Neural progenitor cell (in vitro differentiated cells): ENCODE results near the gene EDEM3. TPM values are rescaled to one million over a fixed set of nuclear protein-coding genes. Genes with fewer than 3 reads are reported as not detected.

Experiments used
- DNase-seq: peaks from one replicate; pipeline ENCODE4 v3.0.0-alpha.2; 2016; ENCODE audit warnings: low spot score
- H2AFZ ChIP-seq: fragments of 200-600 bp; sonication (generic); replicated peaks from 2 replicates; pipeline ENCODE4 v1.6.1; 2016; ENCODE audit warnings: antibody characterized with exemption
- H3F3A ChIP-seq: fragments of 200-600 bp; sonication (generic); 2 replicates; pipeline ENCODE4 v1.6.1; 2016; ENCODE audit warnings: antibody characterized with exemption, low read depth
- H3K27ac ChIP-seq: fragments of 200-600 bp; sonication (generic); 2 replicates; pipeline ENCODE4 v1.5.1; 2016; ENCODE audit warnings: mild to moderate bottlenecking
- H3K27me3 ChIP-seq: fragments of 200-600 bp; sonication (generic); 2 replicates; pipeline ENCODE4 v1.6.1; 2016; ENCODE audit warnings: mild to moderate bottlenecking, moderate library complexity
- H3K36me3 ChIP-seq: fragments of 200-600 bp; sonication (generic); 2 replicates; pipeline ENCODE4 v1.5.1; 2016
- H3K4me1 ChIP-seq: fragments of 200-600 bp; sonication (generic); 2 replicates; pipeline ENCODE4 v1.6.1; 2016; ENCODE audit warnings: mixed run types
- H3K4me2 ChIP-seq: fragments of 200-600 bp; sonication (generic); 2 replicates; pipeline ENCODE4 v1.6.1; 2016
- H3K4me3 ChIP-seq: fragments of 200-600 bp; sonication (generic); 2 replicates; pipeline ENCODE4 v1.5.1; 2016
- H3K79me2 ChIP-seq: fragments of 200-600 bp; sonication (generic); 2 replicates; pipeline ENCODE4 v1.6.1; 2016; ENCODE audit warnings: low read depth
- H3K9ac ChIP-seq: fragments of 200-600 bp; sonication (generic); 2 replicates; pipeline ENCODE4 v1.6.1; 2016
- H3K9me3 ChIP-seq: fragments of 200-600 bp; sonication (generic); 2 replicates; pipeline ENCODE4 v1.5.1; 2016; ENCODE audit warnings: low read depth
- H4K20me1 ChIP-seq: fragments of 200-600 bp; sonication (generic); 2 replicates; pipeline ENCODE4 v1.6.1; 2016; ENCODE audit warnings: low read depth
- H3K27ac Mint-ChIP-seq: 3 replicates; pipeline ENCODE4 v1.8.0; 2021; ENCODE audit warnings: mixed read lengths
- H3K27me3 Mint-ChIP-seq: 2 replicates; pipeline ENCODE4 v1.8.0; 2022; ENCODE audit warnings: low read depth, mild to moderate bottlenecking, inconsistent platforms, moderate library complexity, mixed read lengths; ENCODE audit not compliant: insufficient read depth
- H3K36me3 Mint-ChIP-seq: 3 replicates; pipeline ENCODE4 v1.8.0; 2021; ENCODE audit warnings: mixed read lengths
- H3K4me1 Mint-ChIP-seq: 3 replicates; pipeline ENCODE4 v1.8.0; 2021; ENCODE audit warnings: mixed read lengths
- H3K4me3 Mint-ChIP-seq: 3 replicates; pipeline ENCODE4 v1.8.0; 2021; ENCODE audit warnings: mild to moderate bottlenecking, moderate library complexity, mixed read lengths
- H3K9me3 Mint-ChIP-seq: 3 replicates; pipeline ENCODE4 v1.8.0; 2020; ENCODE audit warnings: mixed read lengths
- EZH2 ChIP-seq: fragments of 200-600 bp; sonication (generic); IDR thresholded peaks from 2 replicates; pipeline ENCODE4 v1.6.1; 2017; ENCODE audit warnings: antibody characterized with exemption, mild to moderate bottlenecking, moderate library complexity
- EZH2phosphoT487 ChIP-seq: fragments of 200-600 bp; sonication (generic); IDR thresholded peaks from 2 replicates; pipeline ENCODE4 v1.6.1; 2017; ENCODE audit warnings: antibody characterized with exemption
- total RNA-seq: library from RNA; depleted of rRNA; stranded (reverse); fragments of >200 nt; gene quantifications from 2 replicates; pipeline ENCODE4 v1.2.3, GENCODE V29; 2015; ENCODE audit warnings: low replicate concordance
- TF ChIP-seq, protein P1 (sequence below): fragments of 200-600 bp; sonication (generic); IDR thresholded peaks from 2 replicates; pipeline ENCODE4 v1.5.1; 2017; ENCODE audit warnings: antibody characterized with exemption, mild to moderate bottlenecking

The EDEM3 gene, protein sequence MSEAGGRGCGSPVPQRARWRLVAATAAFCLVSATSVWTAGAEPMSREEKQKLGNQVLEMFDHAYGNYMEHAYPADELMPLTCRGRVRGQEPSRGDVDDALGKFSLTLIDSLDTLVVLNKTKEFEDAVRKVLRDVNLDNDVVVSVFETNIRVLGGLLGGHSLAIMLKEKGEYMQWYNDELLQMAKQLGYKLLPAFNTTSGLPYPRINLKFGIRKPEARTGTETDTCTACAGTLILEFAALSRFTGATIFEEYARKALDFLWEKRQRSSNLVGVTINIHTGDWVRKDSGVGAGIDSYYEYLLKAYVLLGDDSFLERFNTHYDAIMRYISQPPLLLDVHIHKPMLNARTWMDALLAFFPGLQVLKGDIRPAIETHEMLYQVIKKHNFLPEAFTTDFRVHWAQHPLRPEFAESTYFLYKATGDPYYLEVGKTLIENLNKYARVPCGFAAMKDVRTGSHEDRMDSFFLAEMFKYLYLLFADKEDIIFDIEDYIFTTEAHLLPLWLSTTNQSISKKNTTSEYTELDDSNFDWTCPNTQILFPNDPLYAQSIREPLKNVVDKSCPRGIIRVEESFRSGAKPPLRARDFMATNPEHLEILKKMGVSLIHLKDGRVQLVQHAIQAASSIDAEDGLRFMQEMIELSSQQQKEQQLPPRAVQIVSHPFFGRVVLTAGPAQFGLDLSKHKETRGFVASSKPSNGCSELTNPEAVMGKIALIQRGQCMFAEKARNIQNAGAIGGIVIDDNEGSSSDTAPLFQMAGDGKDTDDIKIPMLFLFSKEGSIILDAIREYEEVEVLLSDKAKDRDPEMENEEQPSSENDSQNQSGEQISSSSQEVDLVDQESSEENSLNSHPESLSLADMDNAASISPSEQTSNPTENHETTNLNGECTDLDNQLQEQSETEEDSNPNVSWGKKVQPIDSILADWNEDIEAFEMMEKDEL
- 14.7 and 32.9 TPM in 2 replicates for total RNA-seq

DNA sequence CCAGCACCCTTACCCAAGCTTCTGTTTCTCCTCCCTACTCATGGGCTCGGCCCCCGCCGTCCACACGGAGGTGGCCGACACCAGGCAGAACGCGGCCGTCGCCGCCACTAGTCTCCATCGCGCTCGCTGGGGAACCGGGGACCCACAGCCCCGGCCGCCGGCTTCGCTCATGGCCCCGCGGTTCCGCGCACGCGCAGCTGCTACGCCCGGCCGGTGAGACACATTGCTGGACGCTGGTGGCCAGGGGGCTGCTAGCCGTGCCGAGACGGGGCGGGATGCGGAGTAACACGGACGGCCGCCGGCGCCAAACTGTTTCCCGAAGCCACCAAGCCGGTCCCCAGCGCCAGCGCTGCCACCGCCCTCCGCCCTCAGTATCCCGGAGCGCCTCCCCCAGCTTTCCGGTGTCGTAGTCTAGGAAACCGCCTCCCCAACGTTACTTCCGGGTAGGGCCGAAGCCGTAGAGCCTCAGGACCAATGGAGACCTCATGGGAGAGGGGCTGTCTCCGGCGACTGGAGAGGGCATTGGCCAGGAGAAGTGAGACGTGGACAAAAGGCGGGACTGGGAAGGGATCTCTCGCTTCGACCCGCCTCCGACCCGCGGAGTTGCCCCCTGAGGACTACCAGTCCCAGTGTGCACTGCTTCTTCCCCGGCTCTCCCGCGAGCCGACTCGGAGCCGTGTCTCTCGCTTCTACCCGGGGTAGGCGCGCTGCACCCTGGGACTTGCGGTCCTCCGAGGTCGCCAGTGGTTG is at the start of gene EDEM3:
Gene EDEM3 (minus strand): TSS at position 383 of the 750 bp plus-strand sequence. CDS start 212 bp downstream, at position 171.
- peak within 1 kb of the TSS; percentile 23 for H3K9ac ChIP-seq
- H3K79me2 ChIP-seq = peaks cover 17% of the 10 kb centered on the region
- H3K4me3 ChIP-seq = peak within 1 kb of the TSS; percentile 82
- peaks cover 20% of the 10 kb centered on the region for H3K4me1 Mint-ChIP-seq
- H3F3A ChIP-seq = peaks cover 11% of the 10 kb centered on the region
- peaks cover 13% of the 10 kb centered on the region for H4K20me1 ChIP-seq
- no peaks in the 10 kb centered on the region for H3K36me3 Mint-ChIP-seq
- peak within 1 kb of the TSS; percentile 92 for H3K4me3 Mint-ChIP-seq
- peaks cover 14% of the 10 kb centered on the region for H3K4me1 ChIP-seq
- H3K9me3 Mint-ChIP-seq = no peaks in the 10 kb centered on the region
- H3K4me2 ChIP-seq = peak within 1 kb of the TSS; percentile 90
- TF ChIP-seq EZH2 = no peak
- TF ChIP-seq EZH2phosphoT487 = no peak
- H3K27me3 Mint-ChIP-seq = peaks cover 4% of the 10 kb centered on the region
- no peaks in the 10 kb centered on the region for H3K36me3 ChIP-seq
- no peaks in the 10 kb centered on the region for H3K9me3 ChIP-seq
- DNase-seq = peak; percentile 99
- peak within 1 kb of the TSS; percentile 92 for H2AFZ ChIP-seq
- H3K27ac ChIP-seq = no peak within 1 kb of the TSS
- peaks cover 16% of the 10 kb centered on the region for H3K27me3 ChIP-seq
- H3K27ac Mint-ChIP-seq = no peak within 1 kb of the TSS

DNA sequence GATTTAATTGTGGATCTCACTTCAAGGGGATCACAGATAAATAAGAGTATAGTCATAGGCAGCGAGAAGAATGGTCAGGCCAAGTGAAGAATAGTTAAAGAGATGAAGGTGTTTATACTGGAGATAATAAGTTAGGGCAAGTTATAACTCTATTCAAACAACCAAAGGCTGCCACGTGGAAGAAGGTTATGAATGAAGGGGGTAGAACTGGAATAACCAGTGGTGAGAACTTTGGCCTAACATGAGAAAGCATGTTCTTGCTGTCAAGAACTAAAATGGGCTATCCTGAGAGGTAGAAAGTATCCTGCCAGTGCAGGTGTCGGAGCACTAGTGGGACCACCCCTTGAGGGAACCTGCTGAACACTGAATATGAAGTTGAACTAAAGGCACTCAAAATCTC is 49.6 kb upstream of the EDEM3 start:
- Histone ChIP-seq H3K4me3 (no peak overlapping the region), H3K27me3 (no peaks in the 10 kb centered on the region), H3K79me2 (no peaks in the 10 kb centered on the region), H2AFZ (no peak overlapping the region), H3F3A (no peaks in the 10 kb centered on the region), H3K9ac (no peak overlapping the region), H4K20me1 (no peaks in the 10 kb centered on the region), H3K27ac (no peak overlapping the region), H3K36me3 (no peaks in the 10 kb centered on the region), H3K4me2 (no peak overlapping the region), H3K4me1 (no peaks in the 10 kb centered on the region), H3K9me3 (no peaks in the 10 kb centered on the region)
- no peaks in the 10 kb centered on the region for H3K27me3 Mint-ChIP-seq
- no peaks in the 10 kb centered on the region for H3K9me3 Mint-ChIP-seq
- TF ChIP-seq, protein P1, sequence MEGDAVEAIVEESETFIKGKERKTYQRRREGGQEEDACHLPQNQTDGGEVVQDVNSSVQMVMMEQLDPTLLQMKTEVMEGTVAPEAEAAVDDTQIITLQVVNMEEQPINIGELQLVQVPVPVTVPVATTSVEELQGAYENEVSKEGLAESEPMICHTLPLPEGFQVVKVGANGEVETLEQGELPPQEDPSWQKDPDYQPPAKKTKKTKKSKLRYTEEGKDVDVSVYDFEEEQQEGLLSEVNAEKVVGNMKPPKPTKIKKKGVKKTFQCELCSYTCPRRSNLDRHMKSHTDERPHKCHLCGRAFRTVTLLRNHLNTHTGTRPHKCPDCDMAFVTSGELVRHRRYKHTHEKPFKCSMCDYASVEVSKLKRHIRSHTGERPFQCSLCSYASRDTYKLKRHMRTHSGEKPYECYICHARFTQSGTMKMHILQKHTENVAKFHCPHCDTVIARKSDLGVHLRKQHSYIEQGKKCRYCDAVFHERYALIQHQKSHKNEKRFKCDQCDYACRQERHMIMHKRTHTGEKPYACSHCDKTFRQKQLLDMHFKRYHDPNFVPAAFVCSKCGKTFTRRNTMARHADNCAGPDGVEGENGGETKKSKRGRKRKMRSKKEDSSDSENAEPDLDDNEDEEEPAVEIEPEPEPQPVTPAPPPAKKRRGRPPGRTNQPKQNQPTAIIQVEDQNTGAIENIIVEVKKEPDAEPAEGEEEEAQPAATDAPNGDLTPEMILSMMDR = no peak
- TF ChIP-seq EZH2phosphoT487 (no peak), EZH2 (no peak)
- H3K27ac Mint-ChIP-seq = no peak overlapping the region
- no peaks in the 10 kb centered on the region for H3K36me3 Mint-ChIP-seq
- DNase-seq = no peak
- no peak overlapping the region for H3K4me3 Mint-ChIP-seq
- H3K4me1 Mint-ChIP-seq = peaks cover 6% of the 10 kb centered on the region

DNA sequence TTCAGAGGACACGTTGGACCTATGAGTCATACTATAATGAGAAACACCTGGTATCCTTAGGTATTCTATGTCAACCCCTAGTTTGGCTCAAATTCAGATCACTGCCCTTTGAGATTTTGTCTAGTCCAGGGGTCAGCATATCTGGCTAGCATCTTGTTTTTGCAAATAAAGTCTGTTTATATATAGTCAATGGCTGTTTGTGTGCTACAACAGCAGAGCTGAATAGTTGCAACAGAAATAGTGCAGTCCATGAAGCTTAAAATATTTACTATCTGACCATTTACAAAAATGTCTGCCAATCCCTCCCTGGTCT is 48.5 kb upstream of the EDEM3 start:
- peaks cover 6% of the 10 kb centered on the region for H3K4me1 Mint-ChIP-seq
- no peaks in the 10 kb centered on the region for H3K27me3 Mint-ChIP-seq

More for the DNA sequence above, 48.5 kb upstream of the EDEM3 start:
- Histone ChIP-seq H3K9ac (no peak overlapping the region), H3K27me3 (no peaks in the 10 kb centered on the region), H2AFZ (no peak overlapping the region), H3K9me3 (no peaks in the 10 kb centered on the region), H3K4me1 (no peaks in the 10 kb centered on the region), H3K27ac (no peak overlapping the region), H3K36me3 (no peaks in the 10 kb centered on the region), H3K4me2 (no peak overlapping the region), H3K4me3 (no peak overlapping the region), H4K20me1 (no peaks in the 10 kb centered on the region), H3F3A (no peaks in the 10 kb centered on the region), H3K79me2 (no peaks in the 10 kb centered on the region)
- DNase-seq = no peak
- Mint-ChIP-seq H3K36me3 (no peaks in the 10 kb centered on the region), H3K4me3 (no peak overlapping the region), H3K27ac (no peak overlapping the region), H3K9me3 (no peaks in the 10 kb centered on the region)
- TF ChIP-seq EZH2 (no peak), EZH2phosphoT487 (no peak)
- TF ChIP-seq, protein P1 = no peak
